ENCODE data around the gene CCDC194. TPM values are rescaled to one million over a fixed set of nuclear protein-coding genes. Genes with fewer than 3 reads are reported as not detected.
A peak's percentile ranks its signal among the peaks of the same experiment; 100 is the strongest.

The CCDC194 gene
- total RNA-seq, 4 donors from 2014 or later = 0.93 to 1.7 TPM; not detected in 2

- ATAC-seq (ENCODE audit: low FRiP score) (no peak), DNase-seq (ENCODE audit: low spot score) (no peak)
- TF ChIP-seq, protein P1, sequence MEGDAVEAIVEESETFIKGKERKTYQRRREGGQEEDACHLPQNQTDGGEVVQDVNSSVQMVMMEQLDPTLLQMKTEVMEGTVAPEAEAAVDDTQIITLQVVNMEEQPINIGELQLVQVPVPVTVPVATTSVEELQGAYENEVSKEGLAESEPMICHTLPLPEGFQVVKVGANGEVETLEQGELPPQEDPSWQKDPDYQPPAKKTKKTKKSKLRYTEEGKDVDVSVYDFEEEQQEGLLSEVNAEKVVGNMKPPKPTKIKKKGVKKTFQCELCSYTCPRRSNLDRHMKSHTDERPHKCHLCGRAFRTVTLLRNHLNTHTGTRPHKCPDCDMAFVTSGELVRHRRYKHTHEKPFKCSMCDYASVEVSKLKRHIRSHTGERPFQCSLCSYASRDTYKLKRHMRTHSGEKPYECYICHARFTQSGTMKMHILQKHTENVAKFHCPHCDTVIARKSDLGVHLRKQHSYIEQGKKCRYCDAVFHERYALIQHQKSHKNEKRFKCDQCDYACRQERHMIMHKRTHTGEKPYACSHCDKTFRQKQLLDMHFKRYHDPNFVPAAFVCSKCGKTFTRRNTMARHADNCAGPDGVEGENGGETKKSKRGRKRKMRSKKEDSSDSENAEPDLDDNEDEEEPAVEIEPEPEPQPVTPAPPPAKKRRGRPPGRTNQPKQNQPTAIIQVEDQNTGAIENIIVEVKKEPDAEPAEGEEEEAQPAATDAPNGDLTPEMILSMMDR (IDR thresholded peaks at IDR 0.05) = no peak
Observed at GRCh38 chr19:17419154-17419620, 25.2 kb upstream of the CCDC194 start.

DNA sequence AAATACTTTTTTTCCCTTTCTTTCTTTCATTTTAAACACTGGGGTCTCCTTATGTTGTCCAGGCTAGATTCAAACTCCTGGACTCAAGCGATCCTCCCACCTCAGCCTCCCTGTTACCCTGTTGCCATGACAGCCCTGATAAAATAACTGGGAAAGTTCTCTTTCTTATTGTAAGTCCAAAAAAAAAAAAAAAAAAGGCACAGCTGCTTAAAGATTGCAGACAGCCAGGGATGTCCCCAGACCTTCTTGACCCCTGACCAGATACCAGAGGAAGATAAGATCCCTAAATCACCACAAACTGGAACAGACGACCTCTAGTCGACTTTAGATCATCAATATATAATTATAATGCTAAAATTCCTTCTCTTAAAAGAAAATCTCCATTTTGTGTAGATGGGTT lies 24.7 kb upstream of the CCDC194 start:
- no peak for ATAC-seq (ENCODE audit: low FRiP score)
- no peak for DNase-seq (ENCODE audit: low spot score)
- TF ChIP-seq, protein P1 (IDR thresholded peaks at IDR 0.05) = no peak

GRCh38 chr19:17415121-17415520 lies 21.1 kb upstream of the CCDC194 start:
- ATAC-seq (ENCODE audit: low FRiP score) (no peak), DNase-seq (ENCODE audit: low spot score) (no peak)
- TF ChIP-seq, protein P1 (IDR thresholded peaks at IDR 0.05) = no peak

DNA sequence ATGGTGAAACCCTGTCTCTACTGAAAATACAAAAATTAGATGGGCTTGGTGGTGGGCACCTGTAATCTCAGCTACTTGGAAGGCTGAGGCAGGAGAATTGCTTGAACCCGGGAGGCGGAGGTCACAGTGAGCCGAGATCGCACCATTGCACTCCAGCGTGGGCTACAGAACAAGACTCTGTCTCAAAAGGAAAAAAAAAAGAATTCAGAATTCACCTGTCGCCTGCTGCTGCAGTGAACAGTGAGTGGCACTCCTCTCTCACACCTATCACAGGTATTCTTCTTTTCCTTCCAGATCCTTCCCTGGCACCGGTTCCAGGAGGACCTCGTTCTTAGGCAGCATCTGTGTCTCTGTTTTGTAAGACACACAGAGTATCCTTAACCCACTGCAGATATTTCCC lies 20.1 kb upstream of the CCDC194 start:
- no peak for ATAC-seq (ENCODE audit: low FRiP score)

DNA sequence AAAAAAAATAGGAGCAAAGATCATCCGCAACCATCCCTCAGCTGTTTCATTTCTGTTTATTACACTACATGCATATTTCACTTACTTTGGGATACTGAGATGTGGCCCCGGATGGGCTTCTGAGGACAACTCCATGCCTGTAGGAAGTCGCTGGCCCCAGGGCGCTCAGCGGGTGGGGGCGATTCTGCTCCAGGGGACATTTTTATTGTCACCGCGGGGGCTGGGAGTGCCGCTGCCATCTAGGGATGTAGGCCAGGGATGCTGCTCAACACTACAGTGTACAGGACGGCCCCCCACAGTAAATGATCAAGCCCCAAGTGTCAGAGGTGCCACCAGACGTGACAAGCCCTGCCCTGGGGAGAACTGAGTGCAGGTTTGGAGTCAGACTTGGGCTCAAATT lies 17.8 kb upstream of the CCDC194 start:
- TF ChIP-seq, protein P1 (IDR thresholded peaks at IDR 0.05) = no peak
- DNase-seq (ENCODE audit: low spot score) = no peak
- no peak for ATAC-seq (ENCODE audit: low FRiP score)

More for the DNA sequence above, 20.1 kb upstream of the CCDC194 start:
- TF ChIP-seq, protein P1 (IDR thresholded peaks at IDR 0.05) = no peak
- no peak for DNase-seq (ENCODE audit: low spot score)

DNA sequence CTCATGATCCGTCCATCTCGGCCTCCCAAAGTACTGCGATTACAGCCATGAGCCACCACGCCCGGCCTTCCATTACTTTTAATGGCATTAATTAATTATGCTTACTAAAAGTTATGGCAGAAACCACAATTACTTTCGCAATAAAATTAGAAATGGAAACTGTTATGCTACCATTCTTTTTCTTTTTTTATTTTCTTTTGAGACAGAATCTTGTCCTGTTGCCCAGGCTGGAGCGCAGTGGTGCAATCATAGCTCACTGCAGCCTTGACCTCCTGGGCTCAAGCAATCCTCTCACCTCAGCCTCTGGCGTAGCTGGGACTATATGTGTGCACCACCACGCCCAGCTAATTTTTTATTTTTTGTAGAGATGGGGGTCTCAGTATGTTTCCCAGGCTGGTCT lies 16.0 kb upstream of the CCDC194 start:
- TF ChIP-seq, protein P1 (IDR thresholded peaks at IDR 0.05) = no peak
- DNase-seq (ENCODE audit: low spot score) (no peak), ATAC-seq (ENCODE audit: low FRiP score) (peak; percentile 13)

- DNase-seq (ENCODE audit: low spot score) = no peak
- TF ChIP-seq, protein P1 (IDR thresholded peaks at IDR 0.05) = no peak
- ATAC-seq (ENCODE audit: low FRiP score) = no peak
Observed at GRCh38 chr19:17406887-17407196, 12.8 kb upstream of the CCDC194 start.

Data from omental fat pad (tissue), 4 donors.